ENCODE results near the gene GJA3.

GJA3 gene

DNA sequence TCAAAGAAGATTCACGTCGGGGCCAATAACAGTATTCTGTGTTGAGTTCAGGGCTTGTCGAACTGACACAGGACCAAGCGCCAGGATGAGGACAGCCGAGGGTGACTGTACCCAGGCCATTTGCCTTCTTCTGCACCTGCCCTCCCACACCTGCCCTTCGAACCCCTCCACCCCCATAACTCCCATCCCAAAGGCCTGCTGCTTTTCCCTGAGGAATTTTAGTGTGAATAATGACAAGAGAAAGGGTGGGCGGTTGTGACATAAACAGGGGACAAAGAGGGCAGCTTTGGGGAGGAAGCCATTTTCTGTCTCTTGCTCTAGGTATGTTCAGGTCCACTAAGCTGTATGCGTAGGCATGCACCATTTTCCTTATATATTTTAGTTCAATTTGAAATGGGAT, 26.1 kb downstream of the GJA3 start:
- no peak overlapping the region for H3K4me3 ChIP-seq (ENCODE audit: low read length)
- TF ChIP-seq, protein P1, sequence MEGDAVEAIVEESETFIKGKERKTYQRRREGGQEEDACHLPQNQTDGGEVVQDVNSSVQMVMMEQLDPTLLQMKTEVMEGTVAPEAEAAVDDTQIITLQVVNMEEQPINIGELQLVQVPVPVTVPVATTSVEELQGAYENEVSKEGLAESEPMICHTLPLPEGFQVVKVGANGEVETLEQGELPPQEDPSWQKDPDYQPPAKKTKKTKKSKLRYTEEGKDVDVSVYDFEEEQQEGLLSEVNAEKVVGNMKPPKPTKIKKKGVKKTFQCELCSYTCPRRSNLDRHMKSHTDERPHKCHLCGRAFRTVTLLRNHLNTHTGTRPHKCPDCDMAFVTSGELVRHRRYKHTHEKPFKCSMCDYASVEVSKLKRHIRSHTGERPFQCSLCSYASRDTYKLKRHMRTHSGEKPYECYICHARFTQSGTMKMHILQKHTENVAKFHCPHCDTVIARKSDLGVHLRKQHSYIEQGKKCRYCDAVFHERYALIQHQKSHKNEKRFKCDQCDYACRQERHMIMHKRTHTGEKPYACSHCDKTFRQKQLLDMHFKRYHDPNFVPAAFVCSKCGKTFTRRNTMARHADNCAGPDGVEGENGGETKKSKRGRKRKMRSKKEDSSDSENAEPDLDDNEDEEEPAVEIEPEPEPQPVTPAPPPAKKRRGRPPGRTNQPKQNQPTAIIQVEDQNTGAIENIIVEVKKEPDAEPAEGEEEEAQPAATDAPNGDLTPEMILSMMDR (IDR thresholded peaks at IDR 0.05; ENCODE audit: insufficient read depth, low read depth, low read length, missing control alignments) = no peak
- DNase-seq (ENCODE audit: low read depth) = no peak

GRCh38 chr13:20132052-20132634, 28.7 kb downstream of the GJA3 start:
- TF ChIP-seq, protein P1 (IDR thresholded peaks at IDR 0.05; ENCODE audit: insufficient read depth, low read depth, low read length, missing control alignments) = no peak
- H3K4me3 ChIP-seq (ENCODE audit: low read length) = no peak overlapping the region
- no peak for DNase-seq (ENCODE audit: low read depth)

- H3K4me3 ChIP-seq (ENCODE audit: low read length) = no peak overlapping the region
- TF ChIP-seq, protein P1 (IDR thresholded peaks at IDR 0.05; ENCODE audit: insufficient read depth, low read depth, low read length, missing control alignments) = no peak
- DNase-seq (ENCODE audit: low read depth) = no peak
These were observed 29.6 kb downstream of the GJA3 start for GRCh38 chr13:20131057-20131832.

GRCh38 chr13:20130652-20131051, 30.2 kb downstream of the GJA3 start:
- H3K4me3 ChIP-seq (ENCODE audit: low read length) = no peak overlapping the region
- TF ChIP-seq, protein P1 (IDR thresholded peaks at IDR 0.05; ENCODE audit: insufficient read depth, low read depth, low read length, missing control alignments) = no peak
- DNase-seq (ENCODE audit: low read depth) = no peak

DNA sequence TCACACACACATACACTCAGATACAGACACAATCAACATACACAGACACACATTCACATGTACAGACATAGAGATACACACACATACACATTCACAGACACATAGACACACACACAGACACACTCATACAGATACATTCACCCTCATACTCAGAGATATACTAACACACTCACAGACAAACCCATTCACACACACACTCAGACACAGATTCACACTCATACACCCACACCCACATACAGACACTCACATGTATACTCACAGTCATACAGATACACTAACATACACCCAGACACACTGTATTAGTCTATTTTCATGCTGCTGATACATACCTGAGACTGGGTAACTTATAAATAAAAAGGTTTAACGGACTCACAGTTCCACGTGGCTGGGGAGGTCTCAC, 30.8 kb downstream of the GJA3 start:
- no peak for DNase-seq (ENCODE audit: low read depth)
- TF ChIP-seq, protein P1 (IDR thresholded peaks at IDR 0.05; ENCODE audit: insufficient read depth, low read depth, low read length, missing control alignments) = no peak
- H3K4me3 ChIP-seq (ENCODE audit: low read length) = no peak overlapping the region

- TF ChIP-seq, protein P1 (IDR thresholded peaks at IDR 0.05; ENCODE audit: insufficient read depth, low read depth, low read length, missing control alignments) = no peak
- H3K4me3 ChIP-seq (ENCODE audit: low read length) = no peak overlapping the region
- DNase-seq (ENCODE audit: low read depth) = no peak
These were observed 31.8 kb downstream of the GJA3 start for GRCh38 chr13:20129076-20129475.
